HG03558 (cell line): ENCODE measurements around the gene PRUNE2.

Experiments
- ATAC-seq: cut with Tn5 transposase; IDR thresholded peaks from one replicate; pipeline ENCODE4 v1.9.1; 2021; ENCODE audit warnings: moderate number of reproducible peaks; ENCODE audit not compliant: unreplicated experiment; ENCODE audit errors: extremely low read depth

Gene PRUNE2

GRCh38 chr9:76904661-76905457, 1.1 kb downstream of the PRUNE2 start:
- ATAC-seq = no peak

GRCh38 chr9:76902395-76902794, 3.5 kb downstream of the PRUNE2 start:
- no peak for ATAC-seq

GRCh38 chr9:76901801-76902200, 4.1 kb downstream of the PRUNE2 start:
- no peak for ATAC-seq

- ATAC-seq = no peak
These were observed 5.0 kb downstream of the PRUNE2 start for GRCh38 chr9:76900884-76901440.

GRCh38 chr9:76898786-76899185, 7.1 kb downstream of the PRUNE2 start:
- no peak for ATAC-seq

- no peak for ATAC-seq
These were observed 7.9 kb downstream of the PRUNE2 start for GRCh38 chr9:76897804-76898525.

- no peak for ATAC-seq
These were observed 9.9 kb downstream of the PRUNE2 start for GRCh38 chr9:76896035-76896434.

- ATAC-seq = no peak
These were observed 10.7 kb downstream of the PRUNE2 start for GRCh38 chr9:76895186-76895585.

- no peak for ATAC-seq
These were observed 11.7 kb downstream of the PRUNE2 start for GRCh38 chr9:76894198-76894597.

GRCh38 chr9:76893395-76893932, 12.4 kb downstream of the PRUNE2 start:
- ATAC-seq = no peak

- no peak for ATAC-seq
These were observed 14.0 kb downstream of the PRUNE2 start for GRCh38 chr9:76891874-76892273.

GRCh38 chr9:76891279-76891678, 14.6 kb downstream of the PRUNE2 start:
- no peak for ATAC-seq

GRCh38 chr9:76887951-76888350, 18.0 kb downstream of the PRUNE2 start:
- no peak for ATAC-seq

- no peak for ATAC-seq
These were observed 18.7 kb downstream of the PRUNE2 start for GRCh38 chr9:76887003-76887821.

- no peak for ATAC-seq
These were observed 19.6 kb downstream of the PRUNE2 start for GRCh38 chr9:76886318-76886717.

- no peak for ATAC-seq
These were observed 21.1 kb downstream of the PRUNE2 start for GRCh38 chr9:76884823-76885222.

- no peak for ATAC-seq
These were observed 22.5 kb downstream of the PRUNE2 start for GRCh38 chr9:76883341-76883855.

- peak; percentile 51 for ATAC-seq
These were observed 23.2 kb downstream of the PRUNE2 start for GRCh38 chr9:76882686-76883085.

- ATAC-seq = no peak
These were observed 25.7 kb downstream of the PRUNE2 start for GRCh38 chr9:76880210-76880609.

GRCh38 chr9:76878933-76879332, 27.0 kb downstream of the PRUNE2 start:
- no peak for ATAC-seq
